Body of pancreas (tissue), 4 donors: Measurements from ENCODE around the gene BNIP2. TPM values are rescaled to one million over a fixed set of nuclear protein-coding genes. Genes with fewer than 3 reads are reported as not detected.
"Not testable (repeated sequence)": the region's sequence is repeated elsewhere in the genome, so short reads cannot be mapped to it uniquely, and the experiment has no call there.

Experiments
- ATAC-seq: fragments of 150-250 bp; one replicate; pipeline ENCODE4 v1.9.1; 2016
- DNase-seq, 4 donors: peaks; one replicate each; pipeline ENCODE4 v3.0.0-alpha.2; 2019
- H3K27ac ChIP-seq, 4 donors: fragments of 200-600 bp; sonication (generic); 1 replicate in 3 of 4; 2 replicates in 1 of 4; pipeline versions ENCODE4 v1.5.1 to v1.6.1; 2016 to 2019; ENCODE audit warnings: mild to moderate bottlenecking in 1 of 4, mixed read lengths in 1 of 4, moderate library complexity in 1 of 4
- H3K27me3 ChIP-seq, 2 donors: fragments of 200-600 bp; sonication (generic); one replicate each; pipeline ENCODE4 v1.6.0; 2016; ENCODE audit warnings: mild to moderate bottlenecking in 1 of 2
- H3K36me3 ChIP-seq, 2 donors: fragments of 200-600 bp; sonication (generic); replicated peaks in 1 of 2; 2 replicates each; pipeline ENCODE4 v1.5.1; 2016; ENCODE audit warnings: low read depth in 2 of 2; ENCODE audit not compliant: insufficient read depth in 1 of 2
- H3K4me1 ChIP-seq: fragments of 200-600 bp; sonication (generic); one replicate; pipeline ENCODE4 v1.6.0; 2016
- H3K4me3 ChIP-seq, 2 donors: fragments of 200-600 bp; sonication (generic); 1 replicate in 1 of 2; 2 replicates in 1 of 2; pipeline ENCODE4 v1.5.1; 2016 to 2019
- H3K9me3 ChIP-seq, 3 donors: fragments of 200-600 bp; sonication (generic); 1 replicate in 2 of 3; 2 replicates in 1 of 3; pipeline ENCODE4 v1.5.1; 2016
- CTCF ChIP-seq, 7 experiments: fragments of 450-650 bp in 4 of 7; fragments of 200-600 bp in 3 of 7; sonication (generic) in 3 of 7; IDR thresholded peaks; one replicate each; pipeline ENCODE4 v1.5.1; 2016 to 2019; ENCODE audit warnings: antibody characterized with exemption in 7 of 7
- POLR2A ChIP-seq, 3 donors: fragments of 450-650 bp; IDR thresholded peaks; one replicate each; pipeline ENCODE4 v1.6.1; 2016; ENCODE audit warnings: antibody characterized with exemption in 3 of 3, mild to moderate bottlenecking in 2 of 3
- WGBS, 2 donors: methylation state at CpG; one replicate each; pipeline ENCODE4 v1.1.5; 2017; 5-methylcytosine and 5-hydroxymethylcytosine counted together
- intact Hi-C: fragments of 100-400 bp; cut with DNase I; formaldehyde crosslinking; loops from one replicate; pipeline ENCODE4 v1.15.1; 2023
- total RNA-seq, 2 donors: library from RNA; depleted of rRNA; stranded (reverse); fragments of >200 nt; gene quantifications; one replicate each; pipeline ENCODE4 v1.1.0, GENCODE V29; 2016

The BNIP2 gene
- total RNA-seq, 2 donors from 2014 or later = 44.2 to 91.1 TPM

- Histone ChIP-seq H3K4me1 (no peaks in the 10 kb centered on the region), H3K27ac (no peak overlapping the region), H3K36me3 (peaks cover 0 to 13% of the 10 kb centered on the region in 2 donors), H3K27me3 (no peaks in the 10 kb centered on the region), H3K4me3 (no peak overlapping the region), H3K9me3 (no peaks in the 10 kb centered on the region)
- intact Hi-C loops = no loop called here
- TF ChIP-seq POLR2A (IDR thresholded peaks at IDR 0.05) (no peak), CTCF (IDR thresholded peaks at IDR 0.05) (no peak)
- ATAC-seq = no peak
- no peak for DNase-seq
These were observed 39.5 kb downstream of the BNIP2 start for GRCh38 chr15:59649603-59650002.

- H3K36me3 ChIP-seq = peaks cover 0 to 15% of the 10 kb centered on the region in 2 donors
- whole genome bisulfite sequencing, 2 donors = 88 to 89% methylated on average over 1 of the region's 1 CpG
These were observed 42.0 kb downstream of the BNIP2 start for GRCh38 chr15:59647085-59647484.

DNA sequence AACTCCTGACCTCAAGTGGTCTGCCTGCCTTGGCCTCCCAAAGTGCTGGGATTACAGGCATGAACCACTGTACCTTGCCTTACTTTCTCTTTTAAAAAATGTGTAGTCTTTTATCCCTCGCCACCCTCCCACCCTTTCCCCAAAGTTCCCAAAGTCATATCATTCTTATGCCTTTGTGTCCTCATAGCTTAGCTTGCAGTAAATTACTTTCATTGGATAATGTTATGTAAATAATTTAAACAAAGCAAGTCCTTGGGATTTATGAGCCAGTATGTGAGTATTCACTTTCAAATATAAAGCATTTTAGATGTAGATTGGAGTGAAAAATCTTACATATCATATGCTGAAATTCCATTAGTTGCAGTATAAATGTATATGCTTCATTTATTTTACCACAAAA, 42.8 kb downstream of the BNIP2 start:
- intact Hi-C loops = no loop called here
- 94 to 97% methylated on average over 1 of the region's 1 CpG for WGBS, 2 donors
- Histone ChIP-seq H3K9me3 (no peaks in the 10 kb centered on the region), H3K36me3 (peaks cover 0 to 9% of the 10 kb centered on the region in 2 donors), H3K4me1 (no peaks in the 10 kb centered on the region), H3K4me3 (no peak overlapping the region), H3K27ac (no peak overlapping the region), H3K27me3 (no peaks in the 10 kb centered on the region)
- ATAC-seq (no peak), DNase-seq (no peak)
- no peak for TF ChIP-seq CTCF (IDR thresholded peaks at IDR 0.05)
- no peak for TF ChIP-seq POLR2A (IDR thresholded peaks at IDR 0.05)

More at GRCh38 chr15:59647085-59647484, 42.0 kb downstream of the BNIP2 start:
- TF ChIP-seq POLR2A (IDR thresholded peaks at IDR 0.05) (no peak), CTCF (IDR thresholded peaks at IDR 0.05) (no peak)
- Histone ChIP-seq H3K27me3 (no peaks in the 10 kb centered on the region), H3K9me3 (no peaks in the 10 kb centered on the region), H3K27ac (no peak overlapping the region), H3K4me1 (no peaks in the 10 kb centered on the region), H3K4me3 (no peak overlapping the region)
- no peak for ATAC-seq
- intact Hi-C loops = no loop called here
- DNase-seq = no peak

- ATAC-seq, H3K4me1 ChIP-seq, H3K27ac ChIP-seq, DNase-seq, H3K4me3 ChIP-seq, H3K27me3 ChIP-seq, intact Hi-C loops, H3K36me3 ChIP-seq, H3K9me3 ChIP-seq: not testable (repeated sequence)
- WGBS, 2 donors = 89 to 93% methylated on average over 9 of the region's 9 CpGs
These were observed 43.3 kb downstream of the BNIP2 start for GRCh38 chr15:59645812-59646211.

DNA sequence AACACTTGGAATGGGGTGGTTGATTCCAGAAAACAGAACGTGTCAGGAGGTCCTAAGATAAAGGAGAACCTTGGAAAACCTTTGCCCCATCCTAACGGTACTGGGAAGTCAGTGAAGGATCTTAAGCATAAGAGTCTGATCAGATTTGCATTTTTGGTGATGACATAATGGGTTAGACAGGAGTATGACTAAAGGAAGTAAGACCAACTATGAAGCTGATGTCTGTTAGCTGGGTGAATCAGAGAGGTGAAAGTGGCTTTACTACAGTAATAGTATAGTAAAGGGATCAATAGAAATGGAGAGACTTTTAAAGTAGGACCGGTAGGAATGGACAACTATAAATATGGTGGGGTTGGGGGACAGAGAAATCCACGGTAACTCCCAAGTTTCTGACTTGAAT, 44.4 kb downstream of the BNIP2 start:
- H3K4me3 ChIP-seq = no peak overlapping the region
- H3K4me1 ChIP-seq = no peaks in the 10 kb centered on the region
- DNase-seq (no peak), ATAC-seq (no peak)
- peaks cover 0 to 4% of the 10 kb centered on the region in 2 donors for H3K36me3 ChIP-seq
- WGBS, 2 donors = 78 to 81% methylated on average over 4 of the region's 4 CpGs
- intact Hi-C loops = no loop called here
- H3K27me3 ChIP-seq = no peaks in the 10 kb centered on the region
- H3K9me3 ChIP-seq = no peaks in the 10 kb centered on the region
- TF ChIP-seq CTCF (IDR thresholded peaks at IDR 0.05) (no peak), POLR2A (IDR thresholded peaks at IDR 0.05) (no peak)
- no peak overlapping the region for H3K27ac ChIP-seq
